Measurements from ENCODE around the gene PANX1. TPM values are rescaled to one million over a fixed set of nuclear protein-coding genes. Genes with fewer than 3 reads are reported as not detected.
A peak's percentile ranks its signal among the peaks of the same experiment; 100 is the strongest.

The PANX1 gene
- total RNA-seq, 1 experiment from 2014 or later, result 62.9 TPM

GRCh38 chr11:94088906-94089305 lies 39.7 kb upstream of the PANX1 start:
- Histone ChIP-seq H2AFZ (ENCODE audit: low read length) (no peak overlapping the region), H3K79me2 (ENCODE audit: low read length) (no peaks in the 10 kb centered on the region), H3K27ac (ENCODE audit: low read length) (no peak overlapping the region), H3K9me2 (replicated peaks; ENCODE audit: low read length) (no peaks in the 10 kb centered on the region), H3K4me3 (ENCODE audit: low read length) (no peak overlapping the region), H3K4me1 (ENCODE audit: insufficient read depth, low read length) (no peaks in the 10 kb centered on the region), H3K4me2 (ENCODE audit: low read length) (no peak overlapping the region), H3K36me3 (ENCODE audit: low read depth, low read length) (no peaks in the 10 kb centered on the region), H3K9me3 (ENCODE audit: low read length) (no peaks in the 10 kb centered on the region), H3K9ac (ENCODE audit: low read length) (no peak overlapping the region), H4K20me1 (ENCODE audit: low read length) (no peaks in the 10 kb centered on the region), H3F3A (ENCODE audit: low read length, unreplicated experiment) (no peaks in the 10 kb centered on the region), H3K27me3 (ENCODE audit: low read length) (no peaks in the 10 kb centered on the region)
- no peak for DNase-seq
- intact Hi-C loops (cut with micrococcal nuclease), result no loop called here
- BruUV-seq (replicated peaks), result no TSS peak
- POLR2A ChIA-PET (ENCODE audit: unreplicated experiment), result no interaction called here
- no peak for TF ChIP-seq EZH2 (IDR thresholded peaks at IDR 0.05; ENCODE audit: low read length, unreplicated experiment)
- TF ChIP-seq, protein P1, sequence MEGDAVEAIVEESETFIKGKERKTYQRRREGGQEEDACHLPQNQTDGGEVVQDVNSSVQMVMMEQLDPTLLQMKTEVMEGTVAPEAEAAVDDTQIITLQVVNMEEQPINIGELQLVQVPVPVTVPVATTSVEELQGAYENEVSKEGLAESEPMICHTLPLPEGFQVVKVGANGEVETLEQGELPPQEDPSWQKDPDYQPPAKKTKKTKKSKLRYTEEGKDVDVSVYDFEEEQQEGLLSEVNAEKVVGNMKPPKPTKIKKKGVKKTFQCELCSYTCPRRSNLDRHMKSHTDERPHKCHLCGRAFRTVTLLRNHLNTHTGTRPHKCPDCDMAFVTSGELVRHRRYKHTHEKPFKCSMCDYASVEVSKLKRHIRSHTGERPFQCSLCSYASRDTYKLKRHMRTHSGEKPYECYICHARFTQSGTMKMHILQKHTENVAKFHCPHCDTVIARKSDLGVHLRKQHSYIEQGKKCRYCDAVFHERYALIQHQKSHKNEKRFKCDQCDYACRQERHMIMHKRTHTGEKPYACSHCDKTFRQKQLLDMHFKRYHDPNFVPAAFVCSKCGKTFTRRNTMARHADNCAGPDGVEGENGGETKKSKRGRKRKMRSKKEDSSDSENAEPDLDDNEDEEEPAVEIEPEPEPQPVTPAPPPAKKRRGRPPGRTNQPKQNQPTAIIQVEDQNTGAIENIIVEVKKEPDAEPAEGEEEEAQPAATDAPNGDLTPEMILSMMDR (conservative IDR thresholded peaks at IDR 0.05; ENCODE audit: low read depth, low read length), result no peak
- TF ChIP-seq EZH2phosphoT487 (IDR thresholded peaks at IDR 0.05; ENCODE audit: borderline replicate concordance, low read length), result no peak
- no peak for ATAC-seq
- CTCF ChIA-PET, result no interaction called here

- DNase-seq (peak; percentile 16), ATAC-seq (no peak)
- H3K9me2 ChIP-seq (replicated peaks; ENCODE audit: low read length), result no peaks in the 10 kb centered on the region
- no peak overlapping the region for H3K4me2 ChIP-seq (ENCODE audit: low read length)
- intact Hi-C loops (cut with micrococcal nuclease), result no loop called here
- no peak overlapping the region for H3K27ac ChIP-seq (ENCODE audit: low read length)
- no peaks in the 10 kb centered on the region for H3K27me3 ChIP-seq (ENCODE audit: low read length)
- H3K9me3 ChIP-seq (ENCODE audit: low read length), result no peaks in the 10 kb centered on the region
- H3K36me3 ChIP-seq (ENCODE audit: low read depth, low read length), result no peaks in the 10 kb centered on the region
- no peaks in the 10 kb centered on the region for H3K79me2 ChIP-seq (ENCODE audit: low read length)
- no peak overlapping the region for H2AFZ ChIP-seq (ENCODE audit: low read length)
- ChIA-PET POLR2A (ENCODE audit: unreplicated experiment) (no interaction called here), CTCF (no interaction called here)
- no TSS peak for BruUV-seq (replicated peaks)
- H3K4me1 ChIP-seq (ENCODE audit: insufficient read depth, low read length), result no peaks in the 10 kb centered on the region
- H3K9ac ChIP-seq (ENCODE audit: low read length), result no peak overlapping the region
- no peaks in the 10 kb centered on the region for H3F3A ChIP-seq (ENCODE audit: low read length, unreplicated experiment)
- H4K20me1 ChIP-seq (ENCODE audit: low read length), result no peaks in the 10 kb centered on the region
- no peak overlapping the region for H3K4me3 ChIP-seq (ENCODE audit: low read length)
- no peak for TF ChIP-seq EZH2phosphoT487 (IDR thresholded peaks at IDR 0.05; ENCODE audit: borderline replicate concordance, low read length)
- TF ChIP-seq, protein P1 (conservative IDR thresholded peaks at IDR 0.05; ENCODE audit: low read depth, low read length), result no peak
- no peak for TF ChIP-seq EZH2 (IDR thresholded peaks at IDR 0.05; ENCODE audit: low read length, unreplicated experiment)
Measured at GRCh38 chr11:94089341-94089740, 39.3 kb upstream of the PANX1 start.

GRCh38 chr11:94090401-94090800 lies 38.2 kb upstream of the PANX1 start:
- no peaks in the 10 kb centered on the region for H3K9me3 ChIP-seq (ENCODE audit: low read length)
- no peaks in the 10 kb centered on the region for H3K36me3 ChIP-seq (ENCODE audit: low read depth, low read length)
- no peaks in the 10 kb centered on the region for H3K9me2 ChIP-seq (replicated peaks; ENCODE audit: low read length)
- H4K20me1 ChIP-seq (ENCODE audit: low read length), result no peaks in the 10 kb centered on the region
- ATAC-seq, result no peak
- ChIA-PET CTCF (no interaction called here), POLR2A (ENCODE audit: unreplicated experiment) (no interaction called here)
- no peak overlapping the region for H3K4me3 ChIP-seq (ENCODE audit: low read length)
- H3K79me2 ChIP-seq (ENCODE audit: low read length), result no peaks in the 10 kb centered on the region
- TF ChIP-seq, protein P1 (conservative IDR thresholded peaks at IDR 0.05; ENCODE audit: low read depth, low read length), result no peak
- TF ChIP-seq EZH2 (IDR thresholded peaks at IDR 0.05; ENCODE audit: low read length, unreplicated experiment) (no peak), EZH2phosphoT487 (IDR thresholded peaks at IDR 0.05; ENCODE audit: borderline replicate concordance, low read length) (no peak)
- no peak overlapping the region for H3K4me2 ChIP-seq (ENCODE audit: low read length)
- no peaks in the 10 kb centered on the region for H3F3A ChIP-seq (ENCODE audit: low read length, unreplicated experiment)
- no peak overlapping the region for H3K9ac ChIP-seq (ENCODE audit: low read length)
- intact Hi-C loops (cut with micrococcal nuclease), result no loop called here
- H3K27ac ChIP-seq (ENCODE audit: low read length), result no peak overlapping the region
- no peak overlapping the region for H2AFZ ChIP-seq (ENCODE audit: low read length)
- no peaks in the 10 kb centered on the region for H3K4me1 ChIP-seq (ENCODE audit: insufficient read depth, low read length)
- no TSS peak for BruUV-seq (replicated peaks)
- DNase-seq, result no peak
- H3K27me3 ChIP-seq (ENCODE audit: low read length), result no peaks in the 10 kb centered on the region
